22Rv1 (cell line): ENCODE results near the gene LYST.
"Not testable (repeated sequence)": the region's sequence is repeated elsewhere in the genome, so short reads cannot be mapped to it uniquely, and the experiment has no call there.

Experiments
- H3K27ac ChIP-seq: fragments of 450-650 bp; 2 replicates; pipeline ENCODE4 v1.5.1; 2017
- ZFX ChIP-seq: fragments of 450-650 bp; IDR thresholded peaks from 2 replicates; pipeline ENCODE4 v1.6.1; 2017; ENCODE audit warnings: antibody characterized with exemption, borderline replicate concordance
- TF ChIP-seq, protein P1 (sequence below): fragments of 450-650 bp; IDR thresholded peaks from 2 replicates; pipeline ENCODE4 v1.5.1; 2017; ENCODE audit warnings: mild to moderate bottlenecking

LYST gene

DNA sequence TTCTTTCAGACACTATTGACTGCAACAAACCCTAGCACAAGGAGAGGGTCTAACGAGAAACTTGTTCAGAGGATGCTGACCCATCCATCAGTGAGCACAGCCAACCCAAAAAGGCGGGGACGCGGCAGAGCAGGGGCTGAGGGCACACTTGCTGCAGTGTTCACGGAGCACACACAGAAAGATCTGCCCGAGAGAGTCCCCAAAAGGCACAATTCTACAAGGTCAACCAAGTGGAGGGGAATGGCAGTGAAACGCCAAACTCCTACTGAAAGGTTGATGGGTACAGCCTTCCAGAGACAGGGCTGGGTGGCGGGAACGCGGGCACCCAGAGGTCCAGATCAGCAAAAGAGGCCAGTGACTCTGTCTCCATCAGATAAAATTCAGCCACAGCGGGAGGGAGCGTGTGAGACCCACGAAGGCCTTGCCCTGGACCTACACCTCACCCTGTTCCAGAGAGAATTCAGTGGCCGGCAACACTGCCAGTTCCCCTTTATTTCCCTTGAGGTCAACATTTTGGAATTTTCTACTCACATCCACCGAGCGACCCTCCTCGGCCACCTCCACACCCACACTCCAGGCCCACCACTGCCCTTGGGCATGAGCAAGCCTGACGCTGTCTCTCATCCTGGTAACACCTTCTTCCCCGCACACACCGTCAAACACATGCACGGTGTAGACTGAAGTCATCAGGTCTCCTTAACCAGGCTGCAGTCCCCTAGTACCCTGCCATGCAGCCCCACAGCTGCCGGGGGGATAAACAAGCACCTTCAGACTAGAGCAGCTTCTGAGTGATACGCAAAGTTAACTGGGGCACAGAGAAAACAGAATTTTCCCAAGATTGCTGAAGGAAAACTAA, 222.6 kb downstream of the LYST start:
- no peak for TF ChIP-seq ZFX
- TF ChIP-seq, protein P1, sequence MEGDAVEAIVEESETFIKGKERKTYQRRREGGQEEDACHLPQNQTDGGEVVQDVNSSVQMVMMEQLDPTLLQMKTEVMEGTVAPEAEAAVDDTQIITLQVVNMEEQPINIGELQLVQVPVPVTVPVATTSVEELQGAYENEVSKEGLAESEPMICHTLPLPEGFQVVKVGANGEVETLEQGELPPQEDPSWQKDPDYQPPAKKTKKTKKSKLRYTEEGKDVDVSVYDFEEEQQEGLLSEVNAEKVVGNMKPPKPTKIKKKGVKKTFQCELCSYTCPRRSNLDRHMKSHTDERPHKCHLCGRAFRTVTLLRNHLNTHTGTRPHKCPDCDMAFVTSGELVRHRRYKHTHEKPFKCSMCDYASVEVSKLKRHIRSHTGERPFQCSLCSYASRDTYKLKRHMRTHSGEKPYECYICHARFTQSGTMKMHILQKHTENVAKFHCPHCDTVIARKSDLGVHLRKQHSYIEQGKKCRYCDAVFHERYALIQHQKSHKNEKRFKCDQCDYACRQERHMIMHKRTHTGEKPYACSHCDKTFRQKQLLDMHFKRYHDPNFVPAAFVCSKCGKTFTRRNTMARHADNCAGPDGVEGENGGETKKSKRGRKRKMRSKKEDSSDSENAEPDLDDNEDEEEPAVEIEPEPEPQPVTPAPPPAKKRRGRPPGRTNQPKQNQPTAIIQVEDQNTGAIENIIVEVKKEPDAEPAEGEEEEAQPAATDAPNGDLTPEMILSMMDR = no peak

DNA sequence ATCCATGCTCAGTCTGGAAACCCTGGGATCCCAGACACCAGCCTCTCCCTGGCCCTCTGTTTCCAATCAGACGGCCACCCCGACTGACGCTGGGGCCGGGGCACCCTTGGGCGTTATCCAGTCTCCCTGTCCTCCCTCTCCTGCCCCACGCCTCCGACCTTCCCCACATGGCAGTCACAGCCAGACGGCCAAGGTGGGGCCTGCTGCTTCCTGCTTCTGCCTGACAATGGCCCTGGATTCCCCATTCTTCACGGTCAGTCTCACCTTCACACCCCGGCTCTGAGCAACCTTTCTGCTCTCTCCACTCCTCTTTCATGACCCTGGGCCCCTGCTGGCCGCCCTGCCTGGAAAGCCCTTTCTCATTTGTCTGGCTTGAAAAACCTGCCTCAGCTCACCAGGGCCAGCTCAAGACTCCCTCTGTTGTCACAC, 223.7 kb downstream of the LYST start:
- TF ChIP-seq, protein P1 = no peak
- TF ChIP-seq ZFX = no peak
- H3K27ac ChIP-seq = no peak overlapping the region

More for the DNA sequence above, 222.6 kb downstream of the LYST start:
- H3K27ac ChIP-seq = no peak overlapping the region

DNA sequence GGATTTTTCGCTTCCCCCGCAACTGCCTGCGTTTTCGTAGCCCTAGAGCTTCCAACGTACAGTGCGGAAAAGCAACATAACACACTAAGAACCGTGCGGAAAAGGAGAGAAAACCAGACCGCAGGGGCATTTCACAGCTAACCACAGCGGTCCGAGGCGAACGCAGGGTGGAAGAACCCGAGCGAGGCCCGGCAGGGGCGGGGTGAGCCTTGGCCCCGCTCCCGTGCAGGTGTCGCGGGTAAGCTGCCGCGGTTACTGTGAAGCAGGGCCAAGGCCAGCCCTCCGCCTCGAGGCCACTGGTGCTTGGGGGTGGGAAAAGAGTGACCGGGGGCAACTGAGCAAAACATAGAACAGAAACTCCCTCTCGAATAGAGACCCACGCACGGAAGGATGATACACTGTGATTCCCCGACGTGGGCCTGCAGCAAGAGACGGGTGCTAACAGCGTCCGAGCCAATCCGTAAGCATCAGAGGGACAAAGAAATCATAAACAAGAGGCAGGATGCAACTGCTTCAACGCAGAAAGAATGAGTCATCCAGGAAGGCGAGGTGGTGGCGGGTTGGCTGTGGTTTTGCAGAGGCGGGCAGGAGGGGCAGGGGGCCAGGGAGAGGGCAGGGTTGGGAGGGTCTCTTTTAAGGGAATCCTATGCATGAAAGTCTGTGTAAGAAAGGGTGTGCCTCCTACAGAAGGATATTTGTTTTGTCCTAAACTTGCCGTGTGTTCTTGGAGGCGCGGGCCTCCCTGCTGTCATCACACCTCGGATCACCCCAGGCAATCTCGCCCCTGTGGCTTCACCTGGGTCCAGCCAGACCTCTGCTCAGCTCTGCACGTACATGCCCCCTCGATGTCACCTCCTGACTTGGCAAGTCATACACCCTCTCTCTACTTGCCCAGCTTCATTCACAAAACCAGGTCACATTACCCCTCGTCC, 224.4 kb downstream of the LYST start:
- no peak overlapping the region for H3K27ac ChIP-seq
- no peak for TF ChIP-seq ZFX
- TF ChIP-seq, protein P1 = no peak

DNA sequence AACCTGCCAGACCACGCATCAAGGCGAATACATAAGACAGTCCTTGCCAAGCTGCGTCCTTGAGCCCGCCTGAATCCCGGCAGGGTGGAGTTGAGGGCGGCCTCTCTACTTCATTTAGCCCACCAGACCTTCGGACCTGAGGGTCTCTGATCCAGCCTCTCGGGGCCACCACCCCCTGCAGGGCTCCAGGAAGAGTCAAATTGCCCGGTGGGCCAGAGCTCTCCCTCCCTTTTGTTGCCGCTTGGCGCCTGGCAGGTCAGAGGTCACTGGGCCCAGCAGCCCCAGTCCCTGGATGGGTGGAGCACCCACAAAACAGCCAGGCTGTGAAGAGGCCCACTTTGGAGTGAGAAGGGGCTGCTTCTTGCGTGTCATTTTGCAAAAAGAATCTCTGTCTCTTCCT, 226.1 kb downstream of the LYST start:
- TF ChIP-seq ZFX = no peak
- TF ChIP-seq, protein P1 = no peak
- no peak overlapping the region for H3K27ac ChIP-seq

DNA sequence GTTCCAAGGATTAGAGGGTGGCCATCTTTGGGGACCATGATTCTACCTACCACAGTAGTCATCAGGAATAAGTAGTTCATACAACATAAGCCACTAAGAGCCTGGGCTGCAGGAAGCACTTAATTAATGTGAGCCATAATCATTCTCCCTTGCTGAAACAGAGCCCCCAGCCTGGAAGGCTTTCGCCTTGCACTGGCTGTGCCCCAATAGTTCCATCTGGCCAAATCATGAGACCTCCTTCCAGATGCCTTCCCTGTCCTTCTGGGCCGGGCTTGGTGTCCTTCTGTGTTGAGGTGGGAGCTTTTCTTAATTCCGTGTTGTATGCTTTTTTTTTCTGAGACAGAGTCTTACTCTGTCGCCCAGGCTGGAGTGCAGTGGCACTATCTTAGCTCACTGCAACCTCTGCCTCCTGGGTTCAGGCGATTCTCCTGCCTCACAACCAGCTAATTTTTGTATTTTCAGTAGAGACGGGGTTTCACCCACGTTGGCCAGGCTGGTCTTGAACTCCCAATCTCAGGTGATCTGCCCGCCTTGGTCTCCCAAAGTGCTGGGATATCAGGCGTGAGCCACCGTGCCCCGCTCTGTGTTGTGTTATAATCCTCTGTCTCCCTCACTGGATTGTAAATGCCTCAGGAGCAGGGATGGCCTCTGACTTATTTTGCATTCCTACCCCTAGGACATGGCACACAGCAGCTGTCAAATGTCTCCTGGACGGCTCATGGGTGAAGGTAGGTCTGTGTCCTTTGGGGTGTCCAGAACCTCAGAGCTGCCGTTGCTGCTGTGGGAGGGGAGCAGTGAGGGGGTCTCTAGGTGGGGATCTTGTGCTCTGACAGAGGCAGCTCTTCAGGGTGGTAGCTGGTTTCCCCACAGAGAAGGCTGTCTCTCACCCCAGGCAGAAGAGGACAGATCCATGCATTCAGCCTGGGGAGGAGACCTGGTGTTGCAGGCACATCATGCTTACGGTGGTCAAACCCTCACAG, 227.2 kb downstream of the LYST start:
- H3K27ac ChIP-seq = no peak overlapping the region

DNA sequence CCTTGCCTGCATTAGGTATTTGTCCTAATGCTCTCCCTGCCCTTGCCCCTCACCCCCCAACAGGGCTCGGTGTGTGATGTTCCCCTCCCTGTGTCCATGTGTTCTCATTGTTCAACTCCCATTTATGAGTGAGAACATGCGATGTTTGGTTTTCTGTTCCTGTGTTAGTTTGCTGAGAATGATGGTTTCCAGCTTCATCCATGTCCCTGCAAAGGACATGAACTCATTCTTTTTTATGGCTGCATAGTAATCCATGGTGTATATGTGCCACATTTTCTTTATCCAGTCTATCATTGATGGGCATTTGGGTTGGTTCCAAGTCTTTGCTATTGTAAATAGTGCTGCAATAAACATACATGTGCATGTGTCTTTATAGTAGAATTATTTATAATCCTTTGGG, 228.1 kb downstream of the LYST start:
- H3K27ac ChIP-seq = not testable (repeated sequence)

More for the DNA sequence above, 227.2 kb downstream of the LYST start:
- no peak for TF ChIP-seq ZFX
- TF ChIP-seq, protein P1 = no peak
